Activated naive CD8-positive, alpha-beta T cell treated with anti-CD3 and anti-CD28 coated beads, Interleukin-2, amount 10 ng/mL, durations not matched to agents 7 days and 5 days (primary cell): Measurements from ENCODE around the gene SPPL3. TPM values are rescaled to one million over a fixed set of nuclear protein-coding genes. Genes with fewer than 3 reads are reported as not detected.
A peak's percentile ranks its signal among the peaks of the same experiment; 100 is the strongest.
"Not testable (repeated sequence)": the region's sequence is repeated elsewhere in the genome, so short reads cannot be mapped to it uniquely, and the experiment has no call there.

Experiments used
- ATAC-seq: fragments of 150-1000 bp; cut with Tn5 transposase; one replicate; pipeline ENCODE4 v1.10.0; 2021; ENCODE audit warnings: low read depth, moderate library complexity
- POLR2A ChIA-PET: fragments of 350-600 bp; sonication (Branson Sonifier 250); formaldehyde crosslinking; loops from one replicate; lab custom pipeline; 2021; ENCODE audit warnings: antibody characterized with exemption; lab: Charles Lee
- DNase-seq: peaks from one replicate; pipeline ENCODE4 v3.0.0; 2021
- H3K27ac Mint-ChIP-seq: one replicate; pipeline ENCODE4 v1.8.0; 2022; ENCODE audit warnings: mild to moderate bottlenecking, mixed read lengths
- H3K27me3 Mint-ChIP-seq: one replicate; pipeline ENCODE4 v1.8.0; 2022; ENCODE audit warnings: mild to moderate bottlenecking, moderate library complexity, mixed read lengths
- H3K36me3 Mint-ChIP-seq: one replicate; pipeline ENCODE4 v1.8.0; 2021; ENCODE audit warnings: mild to moderate bottlenecking, mixed read lengths
- H3K4me1 Mint-ChIP-seq: one replicate; pipeline ENCODE4 v1.8.0; 2021; ENCODE audit warnings: mixed read lengths
- H3K4me3 Mint-ChIP-seq: one replicate; pipeline ENCODE4 v1.8.0; 2022; ENCODE audit warnings: mild to moderate bottlenecking, moderate library complexity, mixed read lengths
- H3K9me3 Mint-ChIP-seq: one replicate; pipeline ENCODE4 v1.8.0; 2021; ENCODE audit warnings: mixed read lengths
- total RNA-seq, 2 experiments: library from RNA; stranded (reverse); gene quantifications; one replicate each; pipeline ENCODE4 v1.2.3, GENCODE V29; 2021

The SPPL3 gene
- total RNA-seq, 2 experiments from 2014 or later, result 28.0 to 31.1 TPM

GRCh38 chr12:120903412-120904196 lies 554 bp downstream of the SPPL3 start:
- peak overlapping the region; percentile 100 for H3K4me3 Mint-ChIP-seq
- peaks cover 24% of the 10 kb centered on the region for H3K4me1 Mint-ChIP-seq
- peak; percentile 73 for DNase-seq
- H3K27ac Mint-ChIP-seq, result peak overlapping the region; percentile 94
- peaks cover 10% of the 10 kb centered on the region for H3K36me3 Mint-ChIP-seq
- H3K9me3 Mint-ChIP-seq, result no peaks in the 10 kb centered on the region
- no peaks in the 10 kb centered on the region for H3K27me3 Mint-ChIP-seq
- POLR2A ChIA-PET, result interaction anchor here (0.5 to 2.6 kb wide), 8 partner anchors 13 to 56 kb away, joined by 3 to 27 read pairs (median 4); no protein-coding TSS in a partner anchor
- ATAC-seq, result peak; percentile 69

- POLR2A ChIA-PET, result interaction anchor here (0.5 to 2.6 kb wide), 4 partner anchors 12 to 57 kb away, joined by 4 to 27 read pairs (median 7); no protein-coding TSS in a partner anchor
- H3K36me3 Mint-ChIP-seq, result peaks cover 13% of the 10 kb centered on the region
- peak overlapping the region; percentile 94 for H3K27ac Mint-ChIP-seq
- no peak for DNase-seq
- peak overlapping the region; percentile 100 for H3K4me3 Mint-ChIP-seq
- H3K4me1 Mint-ChIP-seq, result peaks cover 24% of the 10 kb centered on the region
- no peak for ATAC-seq
- no peaks in the 10 kb centered on the region for H3K9me3 Mint-ChIP-seq
- no peaks in the 10 kb centered on the region for H3K27me3 Mint-ChIP-seq
Observed at GRCh38 chr12:120902846-120903411, 1.2 kb downstream of the SPPL3 start.

- Mint-ChIP-seq H3K4me3 (peak overlapping the region; percentile 12), H3K9me3 (no peaks in the 10 kb centered on the region), H3K27me3 (no peaks in the 10 kb centered on the region), H3K4me1 (peaks cover 24% of the 10 kb centered on the region), H3K36me3 (peaks cover 15% of the 10 kb centered on the region), H3K27ac (no peak overlapping the region)
- DNase-seq (no peak), ATAC-seq (no peak)
- POLR2A ChIA-PET, result interaction anchor here (1.1 to 2.1 kb wide), 2 partner anchors 11 to 16 kb away, joined by 5 to 10 read pairs; no protein-coding TSS in a partner anchor
Observed at GRCh38 chr12:120901818-120902217, 2.3 kb downstream of the SPPL3 start.

- not testable (repeated sequence) for ATAC-seq, H3K4me3 Mint-ChIP-seq, H3K9me3 Mint-ChIP-seq, H3K27me3 Mint-ChIP-seq, H3K27ac Mint-ChIP-seq, DNase-seq
- H3K36me3 Mint-ChIP-seq, result peaks cover 15% of the 10 kb centered on the region
- POLR2A ChIA-PET, result interaction anchor here (1.1 kb wide), 1 partner anchor 15 kb away, joined by 5 read pairs; no protein-coding TSS in a partner anchor
- peaks cover 28% of the 10 kb centered on the region for H3K4me1 Mint-ChIP-seq
Observed at GRCh38 chr12:120901101-120901500, 3.1 kb downstream of the SPPL3 start.

GRCh38 chr12:120895532-120895931 lies 8.6 kb downstream of the SPPL3 start:
- no peak for ATAC-seq
- POLR2A ChIA-PET, result interaction anchor here (0.7 kb wide), 1 partner anchor 860 kb away, joined by 3 read pairs; no protein-coding TSS in a partner anchor
- no peak overlapping the region for H3K4me3 Mint-ChIP-seq
- H3K27me3 Mint-ChIP-seq, result no peaks in the 10 kb centered on the region
- peaks cover 22% of the 10 kb centered on the region for H3K36me3 Mint-ChIP-seq
- peaks cover 18% of the 10 kb centered on the region for H3K4me1 Mint-ChIP-seq
- H3K27ac Mint-ChIP-seq, result no peak overlapping the region
- no peaks in the 10 kb centered on the region for H3K9me3 Mint-ChIP-seq
- no peak for DNase-seq

GRCh38 chr12:120892265-120892664 lies 11.9 kb downstream of the SPPL3 start:
- POLR2A ChIA-PET, result interaction anchor here (0.6 kb wide), 1 partner anchor 211 kb away, joined by 6 read pairs; no protein-coding TSS in a partner anchor
- no peak for ATAC-seq
- no peak overlapping the region for H3K27ac Mint-ChIP-seq

GRCh38 chr12:120890963-120891362 lies 13.2 kb downstream of the SPPL3 start:
- peaks cover 14% of the 10 kb centered on the region for H3K36me3 Mint-ChIP-seq
- H3K4me1 Mint-ChIP-seq, result peaks cover 35% of the 10 kb centered on the region
- DNase-seq (no peak), ATAC-seq (no peak)
- H3K9me3 Mint-ChIP-seq, result no peaks in the 10 kb centered on the region
- no peak overlapping the region for H3K27ac Mint-ChIP-seq
- POLR2A ChIA-PET, result interaction anchor here (0.6 to 1.7 kb wide), 3 partner anchors 11 to 395 kb away, joined by 3 to 10 read pairs (median 5); no protein-coding TSS in a partner anchor
- H3K4me3 Mint-ChIP-seq, result no peak overlapping the region
- no peaks in the 10 kb centered on the region for H3K27me3 Mint-ChIP-seq

More at GRCh38 chr12:120892265-120892664, 11.9 kb downstream of the SPPL3 start:
- Mint-ChIP-seq H3K9me3 (no peaks in the 10 kb centered on the region), H3K27me3 (no peaks in the 10 kb centered on the region), H3K4me3 (no peak overlapping the region), H3K4me1 (peaks cover 29% of the 10 kb centered on the region), H3K36me3 (peaks cover 14% of the 10 kb centered on the region)
- no peak for DNase-seq

GRCh38 chr12:120887253-120888043 lies 16.7 kb downstream of the SPPL3 start:
- Mint-ChIP-seq H3K9me3 (no peaks in the 10 kb centered on the region), H3K27ac (peak overlapping the region; percentile 73)
- POLR2A ChIA-PET, result interaction anchor here (2.9 kb wide), 1 partner anchor 16 kb away, joined by 27 read pairs; the partner anchor contains the start of gene SPPL3

GRCh38 chr12:120886199-120887018 lies 17.7 kb downstream of the SPPL3 start:
- Mint-ChIP-seq H3K4me1 (peaks cover 36% of the 10 kb centered on the region), H3K27me3 (no peaks in the 10 kb centered on the region), H3K4me3 (peak overlapping the region; percentile 68), H3K27ac (peak overlapping the region; percentile 88), H3K36me3 (peaks cover 10% of the 10 kb centered on the region), H3K9me3 (no peaks in the 10 kb centered on the region)
- ATAC-seq, result peak; percentile 88
- no peak for DNase-seq
- POLR2A ChIA-PET, result interaction anchor here (0.5 to 2.9 kb wide), 8 partner anchors 10 to 171 kb away, joined by 3 to 27 read pairs (median 3); partner anchors contain the start of gene SPPL3

More at GRCh38 chr12:120887253-120888043, 16.7 kb downstream of the SPPL3 start:
- peaks cover 7% of the 10 kb centered on the region for H3K36me3 Mint-ChIP-seq
- ATAC-seq (no peak), DNase-seq (no peak)
- peak overlapping the region; percentile 31 for H3K4me3 Mint-ChIP-seq
- H3K4me1 Mint-ChIP-seq, result peaks cover 42% of the 10 kb centered on the region
- no peaks in the 10 kb centered on the region for H3K27me3 Mint-ChIP-seq

- ATAC-seq (no peak), DNase-seq (no peak)
- POLR2A ChIA-PET, result interaction anchor here (0.6 to 2.9 kb wide), 9 partner anchors 9 to 553 kb away, joined by 3 to 27 read pairs (median 4); partner anchors contain the start of gene SPPL3
- no peaks in the 10 kb centered on the region for H3K27me3 Mint-ChIP-seq
- H3K4me3 Mint-ChIP-seq, result no peak overlapping the region
- peaks cover 33% of the 10 kb centered on the region for H3K4me1 Mint-ChIP-seq
- no peaks in the 10 kb centered on the region for H3K9me3 Mint-ChIP-seq
- peaks cover 11% of the 10 kb centered on the region for H3K36me3 Mint-ChIP-seq
- H3K27ac Mint-ChIP-seq, result peak overlapping the region; percentile 72
Observed at GRCh38 chr12:120885521-120885920, 18.6 kb downstream of the SPPL3 start.

GRCh38 chr12:120884644-120885043 lies 19.5 kb downstream of the SPPL3 start:
- POLR2A ChIA-PET, result no interaction called here
- ATAC-seq, result no peak
- Mint-ChIP-seq H3K9me3 (no peaks in the 10 kb centered on the region), H3K36me3 (peaks cover 10% of the 10 kb centered on the region), H3K27ac (no peak overlapping the region), H3K4me1 (peaks cover 33% of the 10 kb centered on the region), H3K4me3 (no peak overlapping the region), H3K27me3 (no peaks in the 10 kb centered on the region)
- DNase-seq, result no peak

- POLR2A ChIA-PET, result no interaction called here
- H3K27ac Mint-ChIP-seq, result no peak overlapping the region
- peaks cover 1% of the 10 kb centered on the region for H3K9me3 Mint-ChIP-seq
- H3K27me3 Mint-ChIP-seq, result no peaks in the 10 kb centered on the region
- H3K4me1 Mint-ChIP-seq, result peaks cover 23% of the 10 kb centered on the region
- no peak for DNase-seq
- H3K36me3 Mint-ChIP-seq, result peaks cover 10% of the 10 kb centered on the region
- ATAC-seq, result no peak
- no peak overlapping the region for H3K4me3 Mint-ChIP-seq
Observed at GRCh38 chr12:120882055-120882555, 22.1 kb downstream of the SPPL3 start.
